Measurements from ENCODE around the gene FLRT3.

Gene FLRT3

GRCh38 chr20:14295770-14296309 is 41.6 kb downstream of the FLRT3 start:
- no peak overlapping the region for H3K4me3 ChIP-seq (replicated peaks; ENCODE audit: low read depth, low read length)
- DNase-seq (ENCODE audit: extremely low read depth, low read depth) = no peak
- TF ChIP-seq CTCF (IDR thresholded peaks at IDR 0.05; ENCODE audit: low read depth, low read length, missing control alignments) = no peak

GRCh38 chr20:14295238-14295637 is 42.2 kb downstream of the FLRT3 start:
- no peak overlapping the region for H3K4me3 ChIP-seq (replicated peaks; ENCODE audit: low read depth, low read length)
- no peak for TF ChIP-seq CTCF (IDR thresholded peaks at IDR 0.05; ENCODE audit: low read depth, low read length, missing control alignments)
- DNase-seq (ENCODE audit: extremely low read depth, low read depth) = no peak

GRCh38 chr20:14291502-14291901 is 45.9 kb downstream of the FLRT3 start:
- no peak for TF ChIP-seq CTCF (IDR thresholded peaks at IDR 0.05; ENCODE audit: low read depth, low read length, missing control alignments)
- DNase-seq (ENCODE audit: extremely low read depth, low read depth) = no peak
- no peak overlapping the region for H3K4me3 ChIP-seq (replicated peaks; ENCODE audit: low read depth, low read length)

GRCh38 chr20:14288341-14289330 is 48.8 kb downstream of the FLRT3 start:
- DNase-seq (ENCODE audit: extremely low read depth, low read depth) = peak; percentile 1
- no peak for TF ChIP-seq CTCF (IDR thresholded peaks at IDR 0.05; ENCODE audit: low read depth, low read length, missing control alignments)
- H3K4me3 ChIP-seq (replicated peaks; ENCODE audit: low read depth, low read length) = no peak overlapping the region

GRCh38 chr20:14284443-14284842 is 53.0 kb downstream of the FLRT3 start:
- no peak for DNase-seq (ENCODE audit: extremely low read depth, low read depth)
- no peak for TF ChIP-seq CTCF (IDR thresholded peaks at IDR 0.05; ENCODE audit: low read depth, low read length, missing control alignments)

DNA sequence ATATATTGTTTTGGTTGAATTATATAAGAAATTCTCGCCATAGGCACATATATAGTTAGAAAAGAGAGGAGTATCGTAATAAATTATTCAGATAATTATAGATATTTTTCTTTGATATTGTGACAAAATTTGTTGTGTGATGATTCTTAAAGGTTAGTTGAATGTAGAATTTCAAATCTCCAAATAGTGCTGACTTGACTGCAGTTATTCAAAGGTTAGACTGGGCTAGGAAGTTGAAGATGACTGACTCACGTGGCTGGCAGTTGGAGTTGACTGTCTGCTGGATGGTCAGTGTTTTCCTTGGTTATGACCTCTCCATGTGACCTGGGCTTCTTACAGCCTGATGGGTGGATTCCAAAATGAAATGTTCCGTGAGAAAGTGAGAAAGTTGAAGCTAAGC is 55.3 kb downstream of the FLRT3 start:
- no peak for TF ChIP-seq CTCF (IDR thresholded peaks at IDR 0.05; ENCODE audit: low read depth, low read length, missing control alignments)
- no peak for DNase-seq (ENCODE audit: extremely low read depth, low read depth)
- H3K4me3 ChIP-seq (replicated peaks; ENCODE audit: low read depth, low read length) = no peak overlapping the region

More at GRCh38 chr20:14284443-14284842, 53.0 kb downstream of the FLRT3 start:
- H3K4me3 ChIP-seq (replicated peaks; ENCODE audit: low read depth, low read length) = no peak overlapping the region
